Amniotic epithelial cell (primary cell): ENCODE measurements around the gene COL4A2.
"Not testable (repeated sequence)": the region's sequence is repeated elsewhere in the genome, so short reads cannot be mapped to it uniquely, and the experiment has no call there.

Experiments used
- DNase-seq: peaks from one replicate; pipeline ENCODE4 v3.0.0-alpha.2; 2010; ENCODE audit warnings: low read depth

COL4A2 gene

GRCh38 chr13:110379905-110380341 is 72.8 kb downstream of the COL4A2 start:
- DNase-seq: peak; percentile 74

- peak; percentile 78 for DNase-seq
Measured at GRCh38 chr13:110380359-110381028, 73.4 kb downstream of the COL4A2 start.

- no peak for DNase-seq
Measured at GRCh38 chr13:110381029-110381360, 73.9 kb downstream of the COL4A2 start.

- peak; percentile 90 for DNase-seq
Measured at GRCh38 chr13:110382229-110382628, 75.1 kb downstream of the COL4A2 start.

- DNase-seq: no peak
Measured at GRCh38 chr13:110382830-110383229, 75.7 kb downstream of the COL4A2 start.

DNA sequence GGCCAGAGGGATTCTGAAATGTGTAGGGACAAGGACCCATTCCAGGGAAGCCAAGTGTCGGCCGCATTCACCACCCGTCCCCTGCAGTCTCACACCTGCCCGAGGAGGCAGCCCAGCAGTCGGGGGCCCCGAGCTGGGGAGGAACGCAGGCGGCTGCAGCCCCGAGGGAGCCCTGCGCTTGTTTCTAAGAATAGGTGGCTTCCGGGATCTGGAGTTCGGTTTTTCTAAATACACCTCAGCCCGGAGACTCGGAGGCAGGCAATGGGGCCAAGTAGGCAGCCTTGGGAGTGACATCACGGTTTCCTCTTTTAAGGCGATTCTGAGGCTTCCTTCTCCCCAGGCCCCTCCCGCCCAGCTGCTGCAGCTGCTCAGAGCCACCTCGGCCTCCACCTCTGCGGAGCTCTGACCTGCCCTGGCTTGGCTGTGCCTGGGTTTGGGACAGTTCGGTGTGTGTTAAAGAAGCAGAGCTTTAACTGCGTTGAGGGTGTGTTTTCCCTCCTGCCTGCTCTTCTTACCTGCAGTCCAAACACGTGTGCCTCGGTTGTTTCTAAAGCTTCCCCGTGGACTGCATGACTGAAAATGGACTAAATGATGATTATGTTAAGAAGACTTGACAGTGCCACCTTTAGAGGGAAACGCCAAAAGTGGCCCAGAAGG is 80.5 kb downstream of the COL4A2 start:
- no peak for DNase-seq

DNA sequence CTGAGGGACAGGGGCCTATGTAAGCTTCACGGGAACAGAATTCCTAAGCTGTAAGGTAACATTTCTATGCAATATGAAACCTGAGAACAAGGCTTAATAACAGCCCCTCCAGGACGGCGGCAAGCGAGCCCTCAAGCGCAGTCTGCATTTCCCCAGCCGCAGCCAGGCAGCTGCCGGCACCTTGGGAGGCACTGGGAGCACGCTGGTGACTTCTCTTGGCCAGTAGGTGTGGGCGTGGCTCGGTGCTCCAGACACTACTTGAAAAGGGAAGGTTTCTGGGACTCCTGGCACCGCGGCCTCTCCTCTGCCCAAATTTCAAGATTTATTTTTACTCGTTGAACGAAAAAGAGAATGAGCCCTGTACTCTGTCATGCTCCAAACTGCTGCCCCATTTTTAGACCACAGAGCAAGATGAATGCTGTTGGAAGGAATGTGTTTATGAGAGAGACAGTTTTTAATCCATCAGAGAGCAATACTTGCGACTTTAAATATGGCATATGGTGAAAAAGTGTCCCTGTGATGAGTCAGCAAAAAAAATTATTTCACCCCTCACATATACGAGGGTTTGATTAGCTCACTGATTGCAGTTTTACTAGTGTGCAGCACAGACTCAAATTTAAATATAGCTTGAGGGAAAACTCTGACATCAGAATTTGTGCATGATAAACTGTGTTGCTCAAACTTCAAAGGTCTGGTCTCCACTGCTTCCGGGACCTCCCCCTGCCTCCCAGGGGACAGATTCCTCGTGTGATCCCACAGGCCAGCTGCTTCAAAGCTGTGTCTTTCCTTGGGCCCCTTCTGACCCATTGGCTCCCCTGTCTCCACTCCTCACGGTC is 81.2 kb downstream of the COL4A2 start:
- DNase-seq: peak; percentile 66

GRCh38 chr13:110390567-110390966 is 83.5 kb downstream of the COL4A2 start:
- peak; percentile 83 for DNase-seq

DNA sequence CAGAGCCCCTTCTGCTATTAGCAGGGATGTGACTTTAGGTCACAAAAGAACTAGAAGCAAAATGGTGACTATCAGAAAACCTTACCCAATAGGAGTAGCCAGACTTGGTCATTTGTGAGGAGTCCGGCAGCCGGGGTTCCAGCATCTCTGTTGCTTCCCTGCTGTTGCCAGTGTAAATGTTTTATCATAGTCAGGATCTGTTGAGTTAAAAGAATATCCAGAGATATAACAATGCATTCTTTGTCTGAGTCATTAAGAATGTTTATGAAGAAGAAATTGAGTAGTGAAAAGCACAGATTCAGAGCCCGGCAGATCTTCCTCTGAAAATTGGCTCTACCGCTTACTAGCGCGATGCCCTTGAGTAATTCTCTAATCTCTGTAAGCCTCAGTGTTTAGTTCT is 84.2 kb downstream of the COL4A2 start:
- peak; percentile 76 for DNase-seq

DNA sequence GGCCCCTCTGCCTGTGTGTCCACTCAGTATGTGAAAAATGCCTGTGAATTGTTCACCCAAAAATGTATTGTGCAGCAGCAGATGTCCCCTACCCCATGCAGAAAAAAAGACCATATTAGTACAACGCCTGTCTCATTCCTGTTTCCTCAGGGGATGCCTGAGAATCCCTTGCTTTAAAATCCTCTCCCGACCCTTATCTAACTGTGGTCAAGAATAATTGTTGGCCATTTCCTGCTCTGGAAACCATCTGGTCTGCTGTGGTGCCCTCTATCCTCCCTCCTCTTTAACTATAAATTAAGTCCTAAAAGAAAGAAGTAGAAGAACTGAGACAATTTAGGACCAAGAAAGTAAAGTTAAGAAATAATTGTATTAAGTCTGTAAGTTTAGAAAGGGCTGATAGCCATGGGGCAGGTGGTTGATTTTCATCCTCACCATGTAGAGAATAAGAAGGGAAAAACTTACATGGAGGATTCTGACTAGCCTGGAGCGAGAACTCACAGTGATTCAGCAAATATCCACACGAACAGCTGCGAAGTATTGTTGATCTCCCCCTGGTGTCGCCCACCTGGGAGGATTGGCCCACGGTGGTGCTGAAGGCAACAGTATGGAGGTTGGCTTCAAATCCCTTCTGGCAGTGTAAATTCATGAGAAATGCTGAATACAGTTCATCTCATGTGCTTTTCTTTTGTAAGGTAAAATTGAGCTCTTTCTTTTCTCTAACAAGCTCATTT is 85.6 kb downstream of the COL4A2 start:
- peak; percentile 94 for DNase-seq

DNA sequence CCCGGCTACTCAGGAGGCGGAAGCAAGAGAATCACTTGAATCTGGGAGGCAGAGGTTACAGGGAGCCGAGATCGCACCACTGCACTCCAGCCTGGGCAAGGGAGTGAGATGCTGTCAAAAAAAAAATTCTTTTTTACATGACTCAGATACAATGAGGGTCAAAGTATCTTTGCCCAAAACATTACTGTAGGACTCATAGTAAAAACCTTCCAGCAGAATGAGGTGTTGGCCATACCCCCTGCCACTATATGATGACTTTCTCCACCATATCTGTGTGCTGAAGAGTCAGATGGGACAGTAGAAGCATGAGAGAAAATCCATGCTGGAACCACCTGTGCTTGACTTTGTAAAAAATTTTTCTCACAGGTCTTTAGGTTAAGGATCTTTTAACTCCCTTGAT is 86.7 kb downstream of the COL4A2 start:
- DNase-seq: no peak

DNA sequence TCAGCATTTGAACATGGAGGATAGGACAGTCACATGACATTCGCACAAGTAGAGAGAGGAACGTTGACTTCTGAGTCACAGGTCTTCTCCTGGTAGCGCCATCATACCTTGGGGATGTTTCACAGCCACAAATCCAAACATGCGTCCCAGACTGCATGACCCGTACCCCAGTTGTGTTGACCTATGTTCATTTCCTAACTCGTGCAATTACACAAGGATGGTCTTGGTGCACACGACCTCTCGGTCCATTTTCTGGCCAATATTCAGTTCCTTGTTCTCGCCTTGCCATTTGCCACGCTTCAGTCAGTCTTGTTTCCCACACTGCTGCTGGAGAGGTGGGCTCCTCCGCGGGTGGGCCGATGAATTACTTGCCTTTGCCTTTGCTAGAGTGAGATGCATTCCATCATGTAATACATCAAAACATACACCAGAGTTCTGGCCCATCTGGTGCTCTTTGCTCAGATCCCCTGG is 87.3 kb downstream of the COL4A2 start:
- DNase-seq: peak; percentile 92

GRCh38 chr13:110395616-110396015 is 88.5 kb downstream of the COL4A2 start:
- not testable (repeated sequence) for DNase-seq

DNA sequence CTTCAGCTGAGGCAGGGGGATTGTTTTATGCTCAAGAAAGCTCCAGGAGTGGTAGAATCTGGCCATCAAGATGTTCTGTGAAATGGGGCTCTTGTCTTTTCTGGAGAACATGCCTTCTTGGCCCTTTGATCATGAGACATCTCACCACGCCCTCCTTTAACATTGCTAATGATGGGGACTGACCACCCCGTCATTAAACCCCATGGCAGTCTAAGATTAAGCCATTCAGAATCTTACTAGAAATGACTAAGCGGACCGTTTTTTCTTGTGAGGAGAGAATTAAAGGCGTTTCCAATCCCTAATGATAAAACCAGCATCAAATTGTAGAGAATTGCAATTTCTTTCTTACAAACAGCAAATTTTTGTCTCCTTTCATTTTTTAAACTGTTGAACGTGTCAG is 89.4 kb downstream of the COL4A2 start:
- DNase-seq: no peak

DNA sequence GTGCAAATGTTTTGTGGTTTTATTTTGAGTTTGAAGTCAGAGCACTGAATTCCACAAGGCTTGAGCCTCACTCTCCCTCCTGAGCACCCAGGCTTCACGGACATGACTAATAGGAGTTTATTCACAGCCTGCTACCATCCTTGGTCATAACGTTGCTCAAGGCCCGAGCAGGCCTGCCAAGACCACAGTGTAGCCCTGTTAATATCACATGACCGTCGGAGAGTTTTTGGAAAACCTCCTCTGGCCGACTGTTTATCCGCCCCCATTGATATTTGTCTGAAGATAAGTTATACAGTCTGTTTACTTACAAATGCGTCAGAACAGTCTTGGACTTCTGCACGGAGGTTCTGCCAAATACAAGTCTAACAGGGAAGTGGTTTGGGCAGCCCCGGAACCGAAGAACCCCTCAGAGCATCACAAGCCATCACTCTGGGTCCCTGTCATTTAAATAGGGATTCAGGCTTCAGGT is 89.9 kb downstream of the COL4A2 start:
- peak; percentile 100 for DNase-seq

GRCh38 chr13:110397436-110398115 is 90.5 kb downstream of the COL4A2 start:
- DNase-seq: peak; percentile 84

DNA sequence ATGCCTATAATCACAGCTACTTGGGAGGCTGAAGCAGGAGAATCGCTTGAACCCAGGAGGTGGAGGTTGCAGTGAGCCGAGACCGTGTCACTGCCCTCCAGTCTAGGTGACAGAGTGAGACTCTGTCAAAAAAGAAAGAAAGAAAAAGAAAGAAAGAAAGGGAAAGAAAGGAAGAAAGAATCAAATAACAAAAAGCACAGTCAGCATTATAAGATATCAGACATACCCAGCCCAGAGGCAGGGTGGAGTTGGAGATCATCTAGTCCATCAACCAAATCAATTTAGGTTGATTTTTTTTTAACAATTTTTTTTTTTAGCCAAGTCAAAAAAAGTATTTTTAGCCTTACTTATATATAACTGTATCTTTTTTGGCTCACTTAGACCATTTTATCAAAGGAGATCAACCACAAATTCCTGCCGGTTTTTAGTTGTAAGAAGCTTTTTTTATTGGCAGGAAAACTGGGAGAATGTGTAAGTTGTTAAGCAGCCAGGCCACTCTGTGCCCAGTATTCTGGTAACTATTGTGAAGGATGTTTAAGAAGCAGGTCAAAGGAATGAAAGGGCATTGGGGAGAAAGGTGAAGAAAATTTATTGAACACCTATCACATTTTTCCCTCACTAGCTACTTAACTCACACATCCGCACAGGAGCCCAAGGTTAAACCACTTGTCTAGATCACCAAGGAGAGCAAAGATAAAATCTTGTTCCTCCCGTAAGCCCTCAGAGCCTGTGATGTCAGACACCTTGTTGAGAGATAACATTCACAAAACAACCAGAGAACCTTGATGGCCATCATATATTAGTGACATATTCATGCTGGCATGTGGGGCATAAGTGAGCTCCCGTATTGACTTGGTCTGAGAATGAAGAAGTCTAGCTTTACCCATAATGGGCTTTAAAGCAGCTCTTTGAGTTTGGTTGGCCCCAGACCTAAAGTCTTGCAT is 91.8 kb downstream of the COL4A2 start:
- DNase-seq: peak; percentile 78

DNA sequence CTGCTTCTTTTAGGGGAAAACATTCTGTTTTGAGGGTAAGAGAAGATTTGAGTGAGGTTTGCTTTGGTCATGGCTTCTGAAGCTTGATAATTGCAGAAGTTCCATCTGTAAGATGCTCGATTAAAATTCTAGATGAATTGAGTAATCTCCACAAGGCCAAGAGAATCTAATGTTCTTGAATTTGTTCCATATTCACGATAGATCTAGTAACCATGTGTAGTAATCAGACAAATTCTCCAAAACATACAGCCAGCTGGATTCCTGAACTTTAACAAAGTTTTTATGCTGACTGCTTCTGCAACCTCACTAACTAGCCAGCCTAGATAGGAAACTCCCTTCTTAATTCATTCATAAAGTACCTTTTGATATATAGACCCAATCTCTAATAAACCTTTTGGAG is 92.7 kb downstream of the COL4A2 start:
- DNase-seq: no peak

DNA sequence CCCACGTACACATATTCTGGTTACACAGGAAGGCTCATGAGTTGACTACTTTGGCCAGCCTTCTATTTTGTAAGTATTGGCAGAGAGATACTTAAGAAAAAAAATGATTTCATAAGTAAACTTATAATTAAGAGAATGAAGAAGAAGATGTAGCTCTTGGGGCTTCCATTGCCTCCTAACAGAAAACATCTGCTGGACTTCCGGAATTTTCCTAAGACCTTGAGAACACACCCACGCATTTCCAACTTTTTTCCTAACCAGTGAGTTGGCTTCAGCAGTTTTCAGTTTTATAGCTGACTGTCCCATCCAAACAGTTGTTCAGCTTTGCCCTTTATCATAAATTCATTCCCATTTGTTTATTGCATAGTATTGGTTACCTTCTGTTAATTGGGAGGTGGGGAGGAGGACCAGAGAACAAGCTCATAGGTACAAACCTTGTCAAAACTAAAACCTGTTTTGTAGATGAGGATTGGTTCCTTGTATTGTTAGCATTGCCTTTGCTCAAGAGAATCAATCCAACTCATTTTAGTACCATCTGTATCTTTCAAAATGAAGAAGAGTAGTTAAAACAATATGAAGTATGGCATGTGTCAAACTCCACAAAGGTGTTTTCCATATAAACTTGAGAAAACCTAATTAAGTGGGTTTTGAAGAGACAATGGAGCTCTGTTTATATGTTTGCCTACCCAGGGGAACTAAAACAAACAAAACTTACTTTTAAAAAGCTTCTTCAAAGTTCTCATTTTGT is 93.9 kb downstream of the COL4A2 start:
- peak; percentile 71 for DNase-seq
